ENCODE results near the gene LPGAT1.

DNA sequence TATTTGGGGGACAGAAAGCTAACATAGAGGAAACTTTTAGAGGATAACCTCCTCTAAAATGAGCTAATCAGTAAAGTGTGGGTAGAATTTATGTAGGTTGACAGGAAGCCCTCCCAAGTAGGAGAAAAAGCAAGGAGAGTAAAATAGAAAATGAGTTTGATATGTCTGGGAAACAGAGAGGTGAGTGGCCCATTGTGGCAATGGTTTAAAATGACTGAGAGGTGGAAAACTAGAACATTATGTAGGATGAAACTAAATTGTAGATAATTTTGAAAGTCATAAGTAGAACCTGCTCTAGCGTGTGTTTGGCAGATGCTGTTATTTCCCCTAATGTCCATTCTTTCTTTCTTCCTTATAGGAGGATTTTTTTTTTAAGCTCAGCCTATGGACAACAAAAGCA lies 8.5 kb upstream of the LPGAT1 start:
- TF ChIP-seq, protein P1, sequence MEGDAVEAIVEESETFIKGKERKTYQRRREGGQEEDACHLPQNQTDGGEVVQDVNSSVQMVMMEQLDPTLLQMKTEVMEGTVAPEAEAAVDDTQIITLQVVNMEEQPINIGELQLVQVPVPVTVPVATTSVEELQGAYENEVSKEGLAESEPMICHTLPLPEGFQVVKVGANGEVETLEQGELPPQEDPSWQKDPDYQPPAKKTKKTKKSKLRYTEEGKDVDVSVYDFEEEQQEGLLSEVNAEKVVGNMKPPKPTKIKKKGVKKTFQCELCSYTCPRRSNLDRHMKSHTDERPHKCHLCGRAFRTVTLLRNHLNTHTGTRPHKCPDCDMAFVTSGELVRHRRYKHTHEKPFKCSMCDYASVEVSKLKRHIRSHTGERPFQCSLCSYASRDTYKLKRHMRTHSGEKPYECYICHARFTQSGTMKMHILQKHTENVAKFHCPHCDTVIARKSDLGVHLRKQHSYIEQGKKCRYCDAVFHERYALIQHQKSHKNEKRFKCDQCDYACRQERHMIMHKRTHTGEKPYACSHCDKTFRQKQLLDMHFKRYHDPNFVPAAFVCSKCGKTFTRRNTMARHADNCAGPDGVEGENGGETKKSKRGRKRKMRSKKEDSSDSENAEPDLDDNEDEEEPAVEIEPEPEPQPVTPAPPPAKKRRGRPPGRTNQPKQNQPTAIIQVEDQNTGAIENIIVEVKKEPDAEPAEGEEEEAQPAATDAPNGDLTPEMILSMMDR (IDR thresholded peaks at IDR 0.05), result no peak
- no peak for TF ChIP-seq POLR2A (IDR thresholded peaks at IDR 0.05)
